PC-3 (cell line): Measurements from ENCODE around the gene ACOT8.

Source experiments
- EZH2 ChIP-seq: fragments of 300-600 bp; sonication (generic); IDR thresholded peaks from one replicate; pipeline ENCODE4 v1.6.1; 2017; ENCODE audit warnings: antibody characterized with exemption, mild to moderate bottlenecking, low read length; ENCODE audit not compliant: unreplicated experiment
- EZH2phosphoT487 ChIP-seq: fragments of 300-600 bp; sonication (generic); IDR thresholded peaks from 2 replicates; pipeline ENCODE4 v1.6.1; 2018; ENCODE audit warnings: mild to moderate bottlenecking, antibody characterized with exemption, low read length, borderline replicate concordance
- TF ChIP-seq, protein P1 (sequence below): fragments of 300-600 bp; sonication (generic); conservative IDR thresholded peaks from 2 replicates; pipeline ENCODE4 v1.5.1; 2017; ENCODE audit warnings: antibody characterized with exemption, low read depth, mild to moderate bottlenecking, low read length

DNA sequence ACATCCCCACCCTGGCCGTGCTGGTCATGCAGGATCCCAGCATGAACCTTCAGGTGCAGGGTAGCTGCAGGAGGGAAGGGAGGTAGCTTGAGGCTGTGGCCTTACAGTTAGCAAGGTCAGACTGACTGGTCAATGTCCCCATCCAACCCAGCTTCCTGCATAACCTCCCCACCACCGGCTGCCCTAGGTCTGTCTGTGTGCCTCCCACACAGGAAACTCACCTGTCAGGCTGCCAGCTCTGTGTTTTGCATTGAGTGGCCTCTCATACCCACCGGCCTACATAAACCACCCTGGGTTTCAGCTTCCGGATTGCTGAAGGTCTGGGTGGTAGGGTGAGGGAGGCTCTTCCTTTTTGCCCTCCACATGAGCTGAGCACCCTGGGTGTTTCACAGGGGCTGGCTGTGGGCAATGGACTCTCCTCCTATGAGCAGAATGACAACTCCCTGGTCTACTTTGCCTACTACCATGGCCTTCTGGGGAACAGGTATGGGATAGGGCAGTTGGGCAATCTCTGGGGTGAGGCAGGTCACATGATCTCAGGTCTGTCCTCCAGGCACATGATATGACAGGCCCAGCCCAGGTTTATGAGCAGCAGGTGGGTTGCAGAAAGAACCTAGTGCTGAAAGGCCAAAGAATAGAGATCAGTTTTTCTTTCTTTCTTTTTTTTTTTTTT lies 35.8 kb upstream of the ACOT8 start:
- TF ChIP-seq, protein P1, sequence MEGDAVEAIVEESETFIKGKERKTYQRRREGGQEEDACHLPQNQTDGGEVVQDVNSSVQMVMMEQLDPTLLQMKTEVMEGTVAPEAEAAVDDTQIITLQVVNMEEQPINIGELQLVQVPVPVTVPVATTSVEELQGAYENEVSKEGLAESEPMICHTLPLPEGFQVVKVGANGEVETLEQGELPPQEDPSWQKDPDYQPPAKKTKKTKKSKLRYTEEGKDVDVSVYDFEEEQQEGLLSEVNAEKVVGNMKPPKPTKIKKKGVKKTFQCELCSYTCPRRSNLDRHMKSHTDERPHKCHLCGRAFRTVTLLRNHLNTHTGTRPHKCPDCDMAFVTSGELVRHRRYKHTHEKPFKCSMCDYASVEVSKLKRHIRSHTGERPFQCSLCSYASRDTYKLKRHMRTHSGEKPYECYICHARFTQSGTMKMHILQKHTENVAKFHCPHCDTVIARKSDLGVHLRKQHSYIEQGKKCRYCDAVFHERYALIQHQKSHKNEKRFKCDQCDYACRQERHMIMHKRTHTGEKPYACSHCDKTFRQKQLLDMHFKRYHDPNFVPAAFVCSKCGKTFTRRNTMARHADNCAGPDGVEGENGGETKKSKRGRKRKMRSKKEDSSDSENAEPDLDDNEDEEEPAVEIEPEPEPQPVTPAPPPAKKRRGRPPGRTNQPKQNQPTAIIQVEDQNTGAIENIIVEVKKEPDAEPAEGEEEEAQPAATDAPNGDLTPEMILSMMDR, result no peak
- TF ChIP-seq EZH2phosphoT487 (no peak), EZH2 (no peak)
